ENCODE data around the gene WDCP. TPM values are rescaled to one million over a fixed set of nuclear protein-coding genes. Genes with fewer than 3 reads are reported as not detected.
"Not testable (repeated sequence)": the region's sequence is repeated elsewhere in the genome, so short reads cannot be mapped to it uniquely, and the experiment has no call there.

WDCP gene
- total and polyA plus RNA-seq, 2 experiments from 2014 or later = 6.8 to 7.7 TPM

GRCh38 chr2:24048769-24049484, 1.7 kb upstream of the WDCP start:
- Histone ChIP-seq H3K27ac (no peak overlapping the region), H3K4me3 (peak overlapping the region; percentile 77), H3K9me3 (ENCODE audit: low read depth) (no peaks in the 10 kb centered on the region), H3K36me3 (no peaks in the 10 kb centered on the region), H3K4me1 (ENCODE audit: low read depth) (peaks cover 5% of the 10 kb centered on the region), H3K27me3 (no peaks in the 10 kb centered on the region)
- TF ChIP-seq CTCF (IDR thresholded peaks at IDR 0.05; ENCODE audit: low read depth, low read length) = no peak
- DNase-seq (ENCODE audit: low read depth in 1 of 2, low spot score in 1 of 2) = no peak

- Histone ChIP-seq H3K4me3 (no peak overlapping the region), H3K9me3 (ENCODE audit: low read depth) (no peaks in the 10 kb centered on the region), H3K36me3 (no peaks in the 10 kb centered on the region), H3K27me3 (no peaks in the 10 kb centered on the region), H3K27ac (no peak overlapping the region), H3K4me1 (ENCODE audit: low read depth) (peaks cover 5% of the 10 kb centered on the region)
- DNase-seq (ENCODE audit: low read depth in 1 of 2, low spot score in 1 of 2) = no peak
- no peak for TF ChIP-seq CTCF (IDR thresholded peaks at IDR 0.05; ENCODE audit: low read depth, low read length)
These were observed 477 bp upstream of the WDCP start for GRCh38 chr2:24047703-24048033.

- peaks cover 5% of the 10 kb centered on the region for H3K4me1 ChIP-seq (ENCODE audit: low read depth)
- H3K36me3 ChIP-seq = no peaks in the 10 kb centered on the region
- TF ChIP-seq CTCF (IDR thresholded peaks at IDR 0.05; ENCODE audit: low read depth, low read length) = no peak
- H3K27me3 ChIP-seq = no peaks in the 10 kb centered on the region
- DNase-seq (ENCODE audit: low read depth in 1 of 2, low spot score in 1 of 2) = no peak
- H3K27ac ChIP-seq = peak overlapping the region; percentile 85
- no peaks in the 10 kb centered on the region for H3K9me3 ChIP-seq (ENCODE audit: low read depth)
- peak overlapping the region; percentile 63 for H3K4me3 ChIP-seq
These were observed 627 bp downstream of the WDCP start for GRCh38 chr2:24046599-24046929.

GRCh38 chr2:24045511-24046508, 1.4 kb downstream of the WDCP start:
- peak overlapping the region; percentile 63 for H3K4me3 ChIP-seq
- no peak for DNase-seq (ENCODE audit: low read depth in 1 of 2, low spot score in 1 of 2)
- H3K27me3 ChIP-seq = no peaks in the 10 kb centered on the region
- TF ChIP-seq CTCF (IDR thresholded peaks at IDR 0.05; ENCODE audit: low read depth, low read length) = no peak
- no peaks in the 10 kb centered on the region for H3K9me3 ChIP-seq (ENCODE audit: low read depth)
- no peaks in the 10 kb centered on the region for H3K36me3 ChIP-seq
- peaks cover 5% of the 10 kb centered on the region for H3K4me1 ChIP-seq (ENCODE audit: low read depth)
- H3K27ac ChIP-seq = no peak overlapping the region

- not testable (repeated sequence) for H3K27ac ChIP-seq; H3K4me1 ChIP-seq (ENCODE audit: low read depth); H3K27me3 ChIP-seq; H3K9me3 ChIP-seq (ENCODE audit: low read depth); H3K4me3 ChIP-seq; DNase-seq (ENCODE audit: low read depth in 1 of 2, low spot score in 1 of 2)
- H3K36me3 ChIP-seq = peaks cover 12% of the 10 kb centered on the region
These were observed 4.1 kb downstream of the WDCP start for GRCh38 chr2:24043133-24043532.

- DNase-seq (ENCODE audit: low read depth in 1 of 2, low spot score in 1 of 2) = no peak
- no peak for TF ChIP-seq CTCF (IDR thresholded peaks at IDR 0.05; ENCODE audit: low read depth, low read length)
- H3K4me3 ChIP-seq = no peak overlapping the region
- peaks cover 16% of the 10 kb centered on the region for H3K36me3 ChIP-seq
- no peak overlapping the region for H3K27ac ChIP-seq
- no peaks in the 10 kb centered on the region for H3K27me3 ChIP-seq
- H3K9me3 ChIP-seq (ENCODE audit: low read depth) = no peaks in the 10 kb centered on the region
- no peaks in the 10 kb centered on the region for H3K4me1 ChIP-seq (ENCODE audit: low read depth)
These were observed 6.7 kb downstream of the WDCP start for GRCh38 chr2:24040511-24040910.
